ENCODE measurements around the gene TPSAB1. TPM values are rescaled to one million over a fixed set of nuclear protein-coding genes. Genes with fewer than 3 reads are reported as not detected.

TPSAB1 gene
- polyA plus RNA-seq, 1 experiment, result not detected

DNA sequence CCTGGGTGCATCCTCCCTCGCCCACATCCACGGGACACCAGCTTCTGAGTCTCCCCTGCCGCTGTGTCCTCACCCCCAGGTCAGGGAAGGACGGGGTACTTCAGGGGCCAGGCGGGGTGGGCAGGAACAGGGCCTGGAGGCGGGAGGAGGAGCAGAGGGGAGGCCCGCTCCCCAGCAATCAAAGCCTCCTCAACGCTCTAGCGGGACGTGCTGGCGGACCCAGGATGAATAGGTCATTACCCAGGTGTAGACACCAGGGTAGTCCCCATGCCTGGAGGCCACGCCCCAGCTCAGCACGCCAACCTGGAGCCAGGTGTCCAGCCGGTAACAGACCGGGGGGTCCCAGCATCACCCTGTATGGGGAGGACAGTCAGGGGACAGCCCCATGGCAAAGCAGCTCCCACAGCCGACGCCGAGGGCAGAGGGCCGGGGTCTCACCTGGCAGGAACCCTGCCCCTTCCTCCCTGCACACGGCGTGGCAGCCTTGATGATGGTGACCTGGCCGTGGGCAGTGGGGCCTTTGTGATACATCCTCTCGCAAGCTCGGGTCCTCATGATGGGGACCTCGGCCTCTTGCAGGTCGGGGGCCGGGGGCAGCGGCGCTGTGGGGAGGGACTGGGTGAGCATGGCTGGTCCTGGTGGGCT is 39.6 kb downstream of the TPSAB1 start:
- TF ChIP-seq CTCF (IDR thresholded peaks at IDR 0.05; ENCODE audit: insufficient read depth, low read depth, low read length), result no peak
- Histone ChIP-seq H3K27me3 (ENCODE audit: control insufficient read depth, insufficient read depth, low read length) (peaks cover 3% of the 10 kb centered on the region), H3K4me3 (ENCODE audit: low read depth, low read length) (no peak overlapping the region), H3K36me3 (ENCODE audit: control insufficient read depth, insufficient read depth, low read length) (no peaks in the 10 kb centered on the region)
- CTCF ChIA-PET, result interaction anchor here (1.0 kb wide), 1 partner anchor 20 kb away, joined by 3 read pairs; no protein-coding TSS in a partner anchor
- DNase-seq (ENCODE audit: low read depth), result no peak
- POLR2A ChIA-PET, result no interaction called here

GRCh38 chr16:1280783-1281182 is 40.3 kb downstream of the TPSAB1 start:
- POLR2A ChIA-PET, result no interaction called here
- CTCF ChIA-PET, result interaction anchor here (1.0 kb wide), 1 partner anchor 19 kb away, joined by 3 read pairs; no protein-coding TSS in a partner anchor
- TF ChIP-seq CTCF (IDR thresholded peaks at IDR 0.05; ENCODE audit: insufficient read depth, low read depth, low read length), result no peak
- no peak overlapping the region for H3K4me3 ChIP-seq (ENCODE audit: low read depth, low read length)
- DNase-seq (ENCODE audit: low read depth), result no peak
- no peaks in the 10 kb centered on the region for H3K36me3 ChIP-seq (ENCODE audit: control insufficient read depth, insufficient read depth, low read length)
- peaks cover 3% of the 10 kb centered on the region for H3K27me3 ChIP-seq (ENCODE audit: control insufficient read depth, insufficient read depth, low read length)

DNA sequence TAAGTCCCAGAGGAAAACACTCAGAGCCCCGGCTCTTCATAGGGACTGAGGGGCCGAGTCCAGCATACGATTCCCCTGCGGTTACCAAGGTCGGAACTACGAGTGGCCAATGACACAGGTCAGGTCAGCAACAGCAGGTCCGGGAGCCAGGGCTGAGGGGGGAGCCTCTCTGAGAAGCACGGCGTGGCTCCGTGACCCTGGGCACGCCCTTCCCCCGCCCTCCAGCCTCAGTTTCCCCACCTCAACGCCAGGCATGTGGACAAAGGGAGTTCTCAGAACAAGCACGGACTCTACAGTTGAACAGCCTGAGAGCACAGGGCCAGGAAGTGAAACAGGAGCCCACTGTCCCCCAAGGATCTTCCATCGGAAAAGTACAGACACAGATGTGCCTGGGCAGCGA is 41.0 kb downstream of the TPSAB1 start:
- Histone ChIP-seq H3K36me3 (ENCODE audit: control insufficient read depth, insufficient read depth, low read length) (no peaks in the 10 kb centered on the region), H3K27me3 (ENCODE audit: control insufficient read depth, insufficient read depth, low read length) (peaks cover 3% of the 10 kb centered on the region), H3K4me3 (ENCODE audit: low read depth, low read length) (no peak overlapping the region)
- DNase-seq (ENCODE audit: low read depth), result no peak
- ChIA-PET POLR2A (no interaction called here), CTCF (no interaction called here)
- TF ChIP-seq CTCF (IDR thresholded peaks at IDR 0.05; ENCODE audit: insufficient read depth, low read depth, low read length), result no peak

- no peak for TF ChIP-seq CTCF (IDR thresholded peaks at IDR 0.05; ENCODE audit: insufficient read depth, low read depth, low read length)
- H3K27me3 ChIP-seq (ENCODE audit: control insufficient read depth, insufficient read depth, low read length), result peaks cover 3% of the 10 kb centered on the region
- POLR2A ChIA-PET, result no interaction called here
- no peak for DNase-seq (ENCODE audit: low read depth)
- no peaks in the 10 kb centered on the region for H3K36me3 ChIP-seq (ENCODE audit: control insufficient read depth, insufficient read depth, low read length)
- no peak overlapping the region for H3K4me3 ChIP-seq (ENCODE audit: low read depth, low read length)
- CTCF ChIA-PET, result no interaction called here
These were observed 41.9 kb downstream of the TPSAB1 start for GRCh38 chr16:1282324-1282973.

DNA sequence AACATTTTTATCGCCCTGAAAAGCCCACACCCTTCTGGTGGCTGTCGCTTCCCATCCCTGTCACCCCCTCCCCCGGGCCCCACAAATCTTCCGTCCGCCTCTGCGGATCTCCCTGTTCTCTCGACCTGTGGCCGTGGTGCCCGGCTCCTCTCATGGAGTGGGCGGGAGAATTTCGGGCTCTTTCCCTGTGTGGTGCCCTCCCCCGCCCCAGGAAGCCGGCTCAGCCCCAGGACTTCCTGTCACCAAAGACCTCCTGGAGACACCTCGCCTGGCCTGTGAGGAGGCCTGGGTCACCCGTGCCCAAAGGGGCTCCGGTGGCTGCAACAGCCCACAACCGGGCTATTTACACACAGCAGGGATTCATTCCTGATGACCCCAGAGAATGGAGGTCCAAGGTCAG is 42.8 kb downstream of the TPSAB1 start:
- ChIA-PET CTCF (no interaction called here), POLR2A (no interaction called here)
- no peak for TF ChIP-seq CTCF (IDR thresholded peaks at IDR 0.05; ENCODE audit: insufficient read depth, low read depth, low read length)
- peaks cover 8% of the 10 kb centered on the region for H3K27me3 ChIP-seq (ENCODE audit: control insufficient read depth, insufficient read depth, low read length)
- no peaks in the 10 kb centered on the region for H3K36me3 ChIP-seq (ENCODE audit: control insufficient read depth, insufficient read depth, low read length)
- no peak for DNase-seq (ENCODE audit: low read depth)
- no peak overlapping the region for H3K4me3 ChIP-seq (ENCODE audit: low read depth, low read length)
